HG02885 (cell line): ENCODE measurements around the gene SLCO4A1.

Experiments
- ATAC-seq: cut with Tn5 transposase; IDR thresholded peaks from one replicate; pipeline ENCODE4 v1.9.1; 2021; ENCODE audit warnings: mild to moderate bottlenecking; ENCODE audit not compliant: unreplicated experiment, poor library complexity

SLCO4A1 gene

GRCh38 chr20:62709537-62709905, 67.2 kb downstream of the SLCO4A1 start:
- ATAC-seq = no peak

- no peak for ATAC-seq
These were observed 68.0 kb downstream of the SLCO4A1 start for GRCh38 chr20:62710221-62710885.

- ATAC-seq = no peak
These were observed 68.8 kb downstream of the SLCO4A1 start for GRCh38 chr20:62710886-62711702.

GRCh38 chr20:62711703-62712101, 69.4 kb downstream of the SLCO4A1 start:
- no peak for ATAC-seq

GRCh38 chr20:62712606-62713005, 70.3 kb downstream of the SLCO4A1 start:
- ATAC-seq = no peak

- ATAC-seq = no peak
These were observed 71.7 kb downstream of the SLCO4A1 start for GRCh38 chr20:62714006-62714405.

GRCh38 chr20:62714799-62715198, 72.5 kb downstream of the SLCO4A1 start:
- no peak for ATAC-seq

- ATAC-seq = no peak
These were observed 72.9 kb downstream of the SLCO4A1 start for GRCh38 chr20:62715201-62715600.

- no peak for ATAC-seq
These were observed 74.1 kb downstream of the SLCO4A1 start for GRCh38 chr20:62716198-62716940.

- ATAC-seq = no peak
These were observed 74.6 kb downstream of the SLCO4A1 start for GRCh38 chr20:62716941-62717310.

GRCh38 chr20:62717933-62718332, 75.6 kb downstream of the SLCO4A1 start:
- no peak for ATAC-seq

- no peak for ATAC-seq
These were observed 76.2 kb downstream of the SLCO4A1 start for GRCh38 chr20:62718546-62718945.

- no peak for ATAC-seq
These were observed 77.1 kb downstream of the SLCO4A1 start for GRCh38 chr20:62719250-62719935.
